Astrocyte (in vitro differentiated cells and primary cell): ENCODE data around the gene PRRX1.

Experiments
- CTCF ChIP-seq: IDR thresholded peaks from 2 replicates; pipeline ENCODE4 v1.5.1; 2011; ENCODE audit warnings: low read depth, mild to moderate bottlenecking, inconsistent platforms, low read length, moderate library complexity; ENCODE audit not compliant: insufficient read depth
- EZH2 ChIP-seq: IDR thresholded peaks from 2 replicates; pipeline ENCODE4 v1.6.1; 2012; ENCODE audit warnings: mild to moderate bottlenecking, low read length, inconsistent platforms; ENCODE audit not compliant: insufficient read depth

- TF ChIP-seq EZH2, result no peak
- TF ChIP-seq CTCF, result no peak
Measured at GRCh38 chr1:170630977-170631376, 33.0 kb upstream of the PRRX1 start.
